K562 (cell line): ENCODE measurements around the gene EDARADD. TPM values are rescaled to one million over a fixed set of nuclear protein-coding genes. Genes with fewer than 3 reads are reported as not detected.

Experiments
- BDP1 ChIP-seq: IDR thresholded peaks from 3 replicates; pipeline ENCODE4 v1.6.1; 2011; ENCODE audit not compliant: insufficient read length, insufficient read depth
- DACH1 ChIP-seq: fragments of 450-650 bp; IDR thresholded peaks from 2 replicates; pipeline ENCODE4 v1.6.1; 2018; ENCODE audit not compliant: partially characterized antibody
- DPF2 ChIP-seq: fragments of 450-650 bp; IDR thresholded peaks from 2 replicates; pipeline ENCODE4 v1.6.1; 2016
- ESRRA ChIP-seq: fragments of 450-650 bp; IDR thresholded peaks from 2 replicates; pipeline ENCODE4 v1.6.1; 2014; ENCODE audit warnings: low read depth, mild to moderate bottlenecking, moderate library complexity, borderline replicate concordance
- HLTF ChIP-seq: fragments of 450-650 bp; IDR thresholded peaks from 2 replicates; pipeline ENCODE4 v1.6.1; 2016
- MAZ ChIP-seq, 2 experiments: fragments of 450-650 bp in 1 of 2; sonication (generic) in 1 of 2; formaldehyde crosslinking; IDR thresholded peaks in 1 of 2; conservative IDR thresholded peaks in 1 of 2; 2 replicates each; pipeline versions ENCODE4 v1.4.0 to v1.5.0; 2020; ENCODE audit warnings: mild to moderate bottlenecking in 1 of 2, missing genetic modification reagents in 1 of 2
- MTA2 ChIP-seq: fragments of 450-650 bp; IDR thresholded peaks from 2 replicates; pipeline ENCODE4 v1.6.1; 2016; ENCODE audit warnings: low read depth
- PHF8 ChIP-seq: fragments of 200-600 bp; sonication (generic); IDR thresholded peaks from 2 replicates; pipeline ENCODE4 v1.6.1; 2012; ENCODE audit warnings: mixed run types, mild to moderate bottlenecking, inconsistent platforms, low read length, moderate library complexity, borderline replicate concordance
- POLR2AphosphoS2 ChIP-seq: IDR thresholded peaks from 2 replicates; pipeline ENCODE4 v1.6.1; 2012; ENCODE audit warnings: low read length, improper control_type of control experiment
- RBBP5 ChIP-seq: fragments of 200-600 bp; sonication (generic); IDR thresholded peaks from 2 replicates; pipeline ENCODE4 v1.6.1; 2012; ENCODE audit warnings: borderline replicate concordance, mild to moderate bottlenecking, low read length, control low read depth, inconsistent platforms; ENCODE audit not compliant: insufficient read depth, poor library complexity, severe bottlenecking
- RCOR1 ChIP-seq, 2 experiments: IDR thresholded peaks; 2 replicates each; pipeline ENCODE4 v1.6.1; 2012; ENCODE audit warnings: low read depth in 2 of 2, low read length in 2 of 2, borderline replicate concordance in 1 of 2, improper control_type of control experiment in 1 of 2
- RFX7 ChIP-seq: fragments of 250-450 bp; sonication (Bioruptor Pico); IDR thresholded peaks from 2 replicates; pipeline ENCODE4 v1.5.1; 2021; ENCODE audit warnings: mild to moderate bottlenecking
- SPI1 ChIP-seq: IDR thresholded peaks from 2 replicates; pipeline ENCODE4 v1.6.1; 2011; ENCODE audit warnings: low read depth, low read length, control low read depth, borderline replicate concordance
- TEAD1 ChIP-seq, 2 experiments: fragments of 450-650 bp in 1 of 2; sonication (generic) in 1 of 2; formaldehyde crosslinking; IDR thresholded peaks; 2 replicates each; pipeline versions ENCODE4 v1.4.0 to v1.8.0; 2020 to 2022; ENCODE audit warnings: mild to moderate bottlenecking in 2 of 2, missing genetic modification reagents in 1 of 2
- TFAP4 ChIP-seq: sonication (generic); formaldehyde crosslinking; IDR thresholded peaks from 2 replicates; pipeline ENCODE4 v1.8.0; 2022; ENCODE audit warnings: missing genetic modification reagents, mild to moderate bottlenecking, moderate library complexity, borderline replicate concordance
- ZBTB43 ChIP-seq: sonication (generic); formaldehyde crosslinking; IDR thresholded peaks from 2 replicates; pipeline ENCODE4 v1.8.0; 2023; ENCODE audit warnings: mild to moderate bottlenecking, missing genetic modification reagents
- ZNF449 ChIP-seq: fragments of 250-450 bp; sonication (Bioruptor Pico); IDR thresholded peaks from 2 replicates; pipeline ENCODE4 v1.8.0; 2022; ENCODE audit warnings: moderate library complexity, mild to moderate bottlenecking, inconsistent platforms
- ZNF583 ChIP-seq: fragments of 250-450 bp; sonication (Bioruptor Pico); IDR thresholded peaks from 2 replicates; pipeline ENCODE4 v1.4.0; 2020
- ZNF639 ChIP-seq, 2 experiments: fragments of 200-800 bp in 1 of 2; sonication (Bioruptor generic) in 1 of 2; sonication (generic) in 1 of 2; formaldehyde crosslinking in 1 of 2; IDR thresholded peaks in 1 of 2; conservative IDR thresholded peaks in 1 of 2; 2 replicates each; pipeline versions ENCODE4 v1.5.0 to v1.6.1; 2016 to 2020; ENCODE audit warnings: missing compliant biosample characterization in 1 of 2, missing genetic modification characterization in 1 of 2, missing genetic modification reagents in 1 of 2
- ZNF740 ChIP-seq, 3 experiments: fragments of 200-800 bp in 1 of 3; sonication (Bioruptor generic) in 1 of 3; sonication (generic) in 1 of 3; formaldehyde crosslinking in 1 of 3; IDR thresholded peaks; 2 replicates each; pipeline versions ENCODE4 v1.6.1 to v1.8.0; 2016 to 2022; ENCODE audit warnings: mild to moderate bottlenecking in 2 of 3, missing compliant biosample characterization in 2 of 3, missing genetic modification characterization in 2 of 3, missing genetic modification reagents in 1 of 3
- polyA plus RNA-seq, 8 experiments: library from polyadenylated mRNA; depleted of rRNA in 4 of 8; stranded (reverse) in 5 of 8; unstranded in 3 of 8; fragments of >200 nt; fragmentation: Nextera tagmentation in 2 of 8; fragmentation: Illumina TruSeq in 1 of 8; extraction: Ambion mirVana in 2 of 8; extraction: Trizol in 1 of 8; gene quantifications; 2 replicates each; pipeline versions ENCODE4 v1.2.1 to v1.2.3, GENCODE V29; 2011 to 2014; ENCODE audit warnings: inconsistent platforms in 1 of 8, missing spikeins in 1 of 8
- total RNA-seq, 7 experiments: library from RNA; depleted of rRNA in 6 of 7; stranded (reverse); fragments of >200 nt in 6 of 7; fragmentation: Illumina TruSeq in 2 of 7; extraction: Trizol in 2 of 7; gene quantifications; 2 replicates each; pipeline versions ENCODE4 v1.2.1 to v1.2.3, GENCODE V29; 2011 to 2021; ENCODE audit warnings: low replicate concordance in 1 of 7

EDARADD gene
- total and polyA plus RNA-seq, 9 of the 15 experiments (the other 6 are each of a cell fraction or from before 2014, with no cell fraction given): 0.46 to 32.4 (median 20.6) TPM

GRCh38 chr1:236532850-236533249, 138.8 kb downstream of the EDARADD start (continued):
- TF ChIP-seq TFAP4 (peak; percentile 33; the same call in 1 of the 2 replicates), ZNF583 (CRISPR knock-in tag) (peak; percentile 50; the same call in 1 of the 2 replicates), RCOR1 (IDR thresholded peaks at IDR 0.05; ENCODE audit: borderline replicate concordance in 1 of 2, low read depth in 2 of 2, low read length in 2 of 2) (peak; percentile 92 to 97), RFX7 (CRISPR knock-in tag) (no peak), RBBP5 (peak; percentile 33), HLTF (peak; percentile 23; the same call in 1 of the 2 replicates), MTA2 (peak; percentile 91), DPF2 (peak; percentile 92), PHF8 (no peak), DACH1 (no peak), ZNF449 (CRISPR knock-in tag) (no peak), SPI1 (no peak), ZNF639 (CRISPR knock-in tag; conservative IDR thresholded peaks at IDR 0.05 in 1 of 2, IDR thresholded peaks at IDR 0.05 in 1 of 2) (0 out of 4 replicates have a peak, but pooled peaks of 1 of the 2 experiments have one; percentile 35), ZNF740 (CRISPR knock-in tag; IDR thresholded peaks at IDR 0.05) (peak; percentile 88), ZNF740 (tag; IDR thresholded peaks at IDR 0.05) (peak in 1 of 2 experiments; percentile 47; a peak in 1 of 4 replicates), POLR2AphosphoS2 (no peak), ZBTB43 (CRISPR knock-in tag) (no peak), BDP1 (no peak), TEAD1 (CRISPR knock-in tag; IDR thresholded peaks at IDR 0.05) (peak; percentile 86 to 95), MAZ (CRISPR knock-in tag; conservative IDR thresholded peaks at IDR 0.05 in 1 of 2, IDR thresholded peaks at IDR 0.05 in 1 of 2) (peak in 1 of 2 experiments; percentile 30; a peak in 1 of 4 replicates), ESRRA (peak; percentile 84)
